Natural killer cell treated with Interleukin-12 subunit alpha and Interleukin-12 subunit beta and Interleukin-15 and Interleukin-18, amount 100 ng/mL, for 72 hours (primary cell): ENCODE data around the gene UFC1. TPM values are rescaled to one million over a fixed set of nuclear protein-coding genes. Genes with fewer than 3 reads are reported as not detected.
A peak's percentile ranks its signal among the peaks of the same experiment; 100 is the strongest.

ENCODE experiments used
- ATAC-seq, 2 donors: fragments of 150-1000 bp; cut with Tn5 transposase in 1 of 2; sonication (Bioruptor Pico), chemical (Tn5 transposase) in 1 of 2; 2 replicates each; pipeline ENCODE4 v1.10.0; 2021
- DNase-seq: peaks from one replicate; pipeline ENCODE4 v3.0.0; 2022; ENCODE audit warnings: low spot score
- H3K27ac Mint-ChIP-seq, 2 donors: 1 replicate in 1 of 2; 2 replicates in 1 of 2; pipeline ENCODE4 v1.8.0; 2022; ENCODE audit warnings: mixed read lengths in 2 of 2, mild to moderate bottlenecking in 1 of 2, moderate library complexity in 1 of 2
- H3K27me3 Mint-ChIP-seq, 2 donors: 1 replicate in 1 of 2; 2 replicates in 1 of 2; pipeline ENCODE4 v1.8.0; 2022; ENCODE audit warnings: mixed read lengths in 2 of 2
- H3K36me3 Mint-ChIP-seq: one replicate; pipeline ENCODE4 v1.8.0; 2022; ENCODE audit warnings: mixed read lengths
- H3K4me1 Mint-ChIP-seq, 2 donors: 1 replicate in 1 of 2; 2 replicates in 1 of 2; pipeline ENCODE4 v1.8.0; 2022; ENCODE audit warnings: low read depth in 2 of 2, mixed read lengths in 2 of 2, mild to moderate bottlenecking in 1 of 2
- H3K4me3 Mint-ChIP-seq: one replicate; pipeline ENCODE4 v1.8.0; 2022; ENCODE audit warnings: mixed read lengths
- H3K9me3 Mint-ChIP-seq: 2 replicates; pipeline ENCODE4 v1.8.0; 2022; ENCODE audit warnings: mixed read lengths
- total RNA-seq, 2 donors: library from RNA; stranded (reverse); gene quantifications; one replicate each; pipeline ENCODE4 v1.2.3, GENCODE V29; 2022

UFC1 gene
- total RNA-seq, 2 donors from 2014 or later: 100 to 114 TPM

- DNase-seq (no peak), ATAC-seq (no peak)
- H3K9me3 Mint-ChIP-seq: no peaks in the 10 kb centered on the region
- peak overlapping the region; percentile 84 for H3K4me3 Mint-ChIP-seq
- peaks cover 29% of the 10 kb centered on the region for H3K36me3 Mint-ChIP-seq
- peak overlapping the region; percentile 69 to 70 for H3K27ac Mint-ChIP-seq
- H3K27me3 Mint-ChIP-seq: no peaks in the 10 kb centered on the region
- peaks cover 45 to 48% of the 10 kb centered on the region in 2 donors for H3K4me1 Mint-ChIP-seq
Measured at GRCh38 chr1:161158316-161159010, 4.7 kb downstream of the UFC1 start.

DNA sequence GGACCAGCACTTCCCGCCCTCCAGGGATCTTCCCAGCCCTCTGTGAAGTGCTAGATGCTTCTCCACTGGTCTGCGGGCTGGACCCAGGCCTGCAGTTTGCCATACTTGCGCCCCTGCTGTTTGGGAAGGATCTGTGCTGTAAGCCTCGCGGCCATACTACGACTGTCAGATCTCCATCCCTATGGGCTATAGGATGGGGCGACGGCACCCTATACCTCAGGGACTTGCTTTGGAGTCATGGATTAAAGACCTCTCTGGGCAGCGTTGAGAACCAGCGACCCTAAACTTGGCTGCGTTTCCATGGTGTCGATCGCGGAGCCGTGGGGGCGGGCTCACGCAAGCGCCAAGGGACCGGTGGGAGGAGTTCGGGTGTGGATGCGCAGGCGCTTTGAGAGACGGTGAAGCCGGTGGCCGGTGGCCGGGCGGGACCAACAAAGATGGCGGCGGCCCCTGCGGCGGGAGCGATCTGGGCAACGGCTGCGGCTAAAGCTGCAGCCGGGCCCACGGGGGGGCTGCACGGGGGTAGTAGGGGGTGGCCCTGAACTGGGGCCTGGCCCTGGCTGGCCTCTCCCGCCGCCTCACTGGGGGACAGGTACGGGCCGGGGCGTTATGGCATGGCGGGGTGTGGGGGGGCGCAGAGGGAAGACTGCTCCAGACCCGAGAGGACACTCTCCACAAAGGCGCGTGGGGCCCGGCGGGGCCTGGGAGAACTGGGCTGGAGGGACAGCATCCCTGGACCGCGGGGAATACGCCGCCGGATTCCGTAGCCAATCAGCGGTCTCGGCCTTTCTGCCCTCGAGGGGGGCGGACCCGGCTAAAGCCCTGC lies 5.5 kb downstream of the UFC1 start, which contains the start of gene USP21:
Gene USP21, plus strand, starts transcription at position 414 of the 826 bp plus-strand sequence. CDS start 1,141 bp downstream, outside the sequence.
- H3K4me3 Mint-ChIP-seq: peak within 1 kb of the TSS; percentile 84

DNA sequence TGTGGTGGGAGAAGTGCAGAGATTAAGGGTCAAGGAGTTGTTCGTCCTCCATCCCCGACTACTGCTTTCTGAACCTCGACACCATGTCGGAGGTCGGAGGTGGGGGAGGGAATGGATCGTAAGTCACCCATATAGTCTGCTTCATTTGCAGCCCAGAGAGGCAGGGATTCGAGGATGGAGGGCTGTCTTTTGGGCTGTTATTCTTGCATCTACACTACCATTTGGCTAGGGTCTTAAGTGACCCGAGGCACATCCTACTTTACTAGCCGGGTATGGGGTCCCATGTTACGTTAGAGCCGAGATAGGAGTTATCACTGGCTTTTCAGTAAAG lies 6.1 kb downstream of the UFC1 start:
- Mint-ChIP-seq H3K27me3 (no peaks in the 10 kb centered on the region), H3K36me3 (peaks cover 28% of the 10 kb centered on the region), H3K4me3 (peak overlapping the region; percentile 84), H3K9me3 (no peaks in the 10 kb centered on the region), H3K27ac (peak overlapping the region; percentile 69 to 70), H3K4me1 (peaks cover 42 to 46% of the 10 kb centered on the region in 2 donors)
- no peak for ATAC-seq
- DNase-seq: no peak

More for the DNA sequence above, 5.5 kb downstream of the UFC1 start, which contains the start of gene USP21:
- ATAC-seq (peak; percentile 96 to 97), DNase-seq (peak; percentile 93)
- Mint-ChIP-seq H3K9me3 (no peaks in the 10 kb centered on the region), H3K27ac (peak within 1 kb of the TSS; percentile 69 to 70), H3K36me3 (peaks cover 31% of the 10 kb centered on the region), H3K27me3 (no peaks in the 10 kb centered on the region), H3K4me1 (peaks cover 43 to 49% of the 10 kb centered on the region in 2 donors)

- no peak for DNase-seq
- Mint-ChIP-seq H3K4me3 (peak overlapping the region; percentile 84), H3K9me3 (no peaks in the 10 kb centered on the region), H3K36me3 (peaks cover 20% of the 10 kb centered on the region), H3K4me1 (peaks cover 42 to 43% of the 10 kb centered on the region in 2 donors), H3K27ac (peak overlapping the region; percentile 13 to 69), H3K27me3 (no peaks in the 10 kb centered on the region)
- no peak for ATAC-seq
Measured at GRCh38 chr1:161160671-161161145, 6.9 kb downstream of the UFC1 start.

- DNase-seq: no peak
- Mint-ChIP-seq H3K4me3 (peak overlapping the region; percentile 84), H3K36me3 (peaks cover 19% of the 10 kb centered on the region), H3K27ac (peak overlapping the region in 1 of 2 donors; percentile 29), H3K27me3 (no peaks in the 10 kb centered on the region), H3K9me3 (no peaks in the 10 kb centered on the region), H3K4me1 (peaks cover 47 to 48% of the 10 kb centered on the region in 2 donors)
- ATAC-seq: no peak
Measured at GRCh38 chr1:161161652-161162051, 7.9 kb downstream of the UFC1 start.

GRCh38 chr1:161162052-161162451 lies 8.3 kb downstream of the UFC1 start:
- ATAC-seq: no peak
- H3K27ac Mint-ChIP-seq: peak overlapping the region in 1 of 2 donors; percentile 29
- H3K27me3 Mint-ChIP-seq: no peaks in the 10 kb centered on the region
- peaks cover 16% of the 10 kb centered on the region for H3K36me3 Mint-ChIP-seq
- H3K4me1 Mint-ChIP-seq: peaks cover 48 to 49% of the 10 kb centered on the region in 2 donors
- DNase-seq: no peak
- H3K9me3 Mint-ChIP-seq: no peaks in the 10 kb centered on the region
- H3K4me3 Mint-ChIP-seq: no peak overlapping the region

GRCh38 chr1:161162806-161163205 lies 9.0 kb downstream of the UFC1 start:
- H3K36me3 Mint-ChIP-seq: peaks cover 10% of the 10 kb centered on the region
- H3K4me3 Mint-ChIP-seq: no peak overlapping the region
- H3K27ac Mint-ChIP-seq: peak overlapping the region; percentile 9 to 92
- no peak for DNase-seq
- no peak for ATAC-seq
- no peaks in the 10 kb centered on the region for H3K9me3 Mint-ChIP-seq
- H3K4me1 Mint-ChIP-seq: peaks cover 47 to 51% of the 10 kb centered on the region in 2 donors
- no peaks in the 10 kb centered on the region for H3K27me3 Mint-ChIP-seq

- DNase-seq: no peak
- peak overlapping the region; percentile 25 for H3K4me3 Mint-ChIP-seq
- no peaks in the 10 kb centered on the region for H3K27me3 Mint-ChIP-seq
- H3K27ac Mint-ChIP-seq: peak overlapping the region; percentile 92
- peaks cover 47 to 52% of the 10 kb centered on the region in 2 donors for H3K4me1 Mint-ChIP-seq
- no peak for ATAC-seq
- no peaks in the 10 kb centered on the region for H3K9me3 Mint-ChIP-seq
- peaks cover 5% of the 10 kb centered on the region for H3K36me3 Mint-ChIP-seq
Measured at GRCh38 chr1:161163793-161164192, 10.0 kb downstream of the UFC1 start.

- Mint-ChIP-seq H3K27ac (peak overlapping the region; percentile 92), H3K4me1 (peaks cover 47 to 52% of the 10 kb centered on the region in 2 donors), H3K4me3 (peak overlapping the region; percentile 92), H3K9me3 (no peaks in the 10 kb centered on the region), H3K36me3 (peaks cover 5% of the 10 kb centered on the region), H3K27me3 (no peaks in the 10 kb centered on the region)
- DNase-seq (no peak), ATAC-seq (no peak)
Measured at GRCh38 chr1:161164901-161165610, 11.3 kb downstream of the UFC1 start.

DNA sequence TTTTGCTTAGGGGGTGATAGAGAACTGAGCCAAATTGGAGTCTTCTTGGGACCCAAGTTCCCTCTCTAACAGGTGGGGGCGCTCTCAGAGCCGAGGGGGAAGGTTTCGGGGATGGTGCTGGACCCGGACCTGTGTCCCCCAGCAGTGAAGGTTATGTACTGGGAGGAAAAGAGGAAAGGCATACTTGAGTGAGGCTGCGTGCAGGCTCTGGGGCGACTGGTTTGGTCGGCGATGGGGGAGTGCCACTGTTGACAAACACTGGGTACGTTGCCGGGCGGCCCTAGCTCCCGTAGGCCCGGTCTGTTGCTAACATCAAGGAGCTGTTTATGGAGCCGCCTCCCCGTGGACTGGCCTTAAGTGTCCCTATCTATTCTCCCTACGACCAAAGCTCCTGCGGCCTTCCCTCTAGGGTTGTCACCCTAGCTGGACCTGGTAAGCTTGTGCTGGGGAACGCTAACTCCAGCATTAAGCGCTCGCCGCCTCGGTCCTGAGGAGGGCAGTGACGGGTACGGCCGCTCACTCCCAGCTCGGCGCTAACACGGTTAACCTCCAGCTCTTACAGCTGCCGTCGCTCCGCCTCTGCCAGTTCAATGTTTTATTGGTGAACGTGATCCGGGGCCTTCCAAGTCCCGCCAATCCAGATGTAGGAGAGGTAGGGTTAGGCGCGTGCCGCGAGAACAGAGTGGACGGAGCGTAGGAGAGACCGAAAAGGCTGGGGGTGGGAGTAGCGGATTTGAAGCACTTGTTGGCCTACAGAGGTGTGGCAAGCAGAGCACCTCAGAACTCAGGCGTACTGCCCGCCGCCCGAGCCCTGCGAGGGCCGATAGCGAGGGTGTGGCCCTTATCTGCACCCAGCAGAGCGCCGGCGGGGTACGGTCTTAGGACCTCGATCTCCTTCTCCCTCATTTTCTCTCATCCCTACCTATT lies 12.2 kb downstream of the UFC1 start, which contains the start of gene PPOX:
Gene PPOX, plus strand, starts transcription at position 685 of the 927 bp plus-strand sequence. CDS start 422 bp downstream, outside the sequence.
- Mint-ChIP-seq H3K36me3 (peaks cover 8% of the 10 kb centered on the region), H3K4me1 (peaks cover 44 to 53% of the 10 kb centered on the region in 2 donors)

DNA sequence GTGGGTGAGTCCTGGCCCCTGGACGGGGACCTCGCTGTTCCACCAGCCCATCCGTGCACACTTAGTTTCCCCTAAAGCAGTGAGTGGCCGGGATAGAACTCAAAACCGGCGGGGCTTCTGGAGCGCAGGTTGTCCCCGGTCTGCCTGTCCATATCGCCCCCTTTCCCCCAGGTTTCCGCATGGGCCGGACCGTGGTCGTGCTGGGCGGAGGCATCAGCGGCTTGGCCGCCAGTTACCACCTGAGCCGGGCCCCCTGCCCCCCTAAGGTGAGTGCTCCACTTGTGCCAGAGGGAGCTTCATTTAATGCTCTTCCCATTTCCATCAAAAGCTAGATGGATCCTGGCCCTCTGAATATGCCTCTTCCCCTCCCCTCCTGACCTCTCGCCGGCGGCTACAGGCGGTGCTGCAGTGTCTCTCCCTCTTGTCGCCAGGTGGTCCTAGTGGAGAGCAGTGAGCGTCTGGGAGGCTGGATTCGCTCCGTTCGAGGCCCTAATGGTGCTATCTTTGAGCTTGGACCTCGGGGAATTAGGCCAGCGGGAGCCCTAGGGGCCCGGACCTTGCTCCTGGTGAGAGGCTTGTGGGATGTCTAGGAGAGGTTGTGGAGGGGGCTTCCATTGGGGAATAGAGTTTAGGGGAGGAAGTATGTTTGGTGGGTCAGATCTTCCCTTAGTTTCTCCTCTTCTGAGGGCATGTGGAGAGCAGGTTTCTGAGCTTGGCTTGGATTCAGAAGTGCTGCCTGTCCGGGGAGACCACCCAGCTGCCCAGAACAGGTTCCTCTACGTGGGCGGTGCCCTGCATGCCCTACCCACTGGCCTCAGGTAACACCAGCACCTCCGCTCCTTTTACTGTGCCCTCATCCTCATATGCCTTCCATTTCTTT lies 13.1 kb downstream of the UFC1 start:
- ATAC-seq (peak; percentile 0), DNase-seq (no peak)
- H3K4me3 Mint-ChIP-seq: peak overlapping the region; percentile 92
- H3K4me1 Mint-ChIP-seq: peaks cover 45 to 47% of the 10 kb centered on the region in 2 donors
- no peaks in the 10 kb centered on the region for H3K27me3 Mint-ChIP-seq
- peaks cover 11% of the 10 kb centered on the region for H3K36me3 Mint-ChIP-seq
- peak overlapping the region; percentile 92 for H3K27ac Mint-ChIP-seq
- no peaks in the 10 kb centered on the region for H3K9me3 Mint-ChIP-seq

More for the DNA sequence above, 12.2 kb downstream of the UFC1 start, which contains the start of gene PPOX:
- DNase-seq: peak; percentile 98
- Mint-ChIP-seq H3K27me3 (no peaks in the 10 kb centered on the region), H3K4me3 (peak within 1 kb of the TSS; percentile 92), H3K9me3 (no peaks in the 10 kb centered on the region), H3K27ac (peak within 1 kb of the TSS; percentile 92)
- ATAC-seq: peak; percentile 97 to 98

DNA sequence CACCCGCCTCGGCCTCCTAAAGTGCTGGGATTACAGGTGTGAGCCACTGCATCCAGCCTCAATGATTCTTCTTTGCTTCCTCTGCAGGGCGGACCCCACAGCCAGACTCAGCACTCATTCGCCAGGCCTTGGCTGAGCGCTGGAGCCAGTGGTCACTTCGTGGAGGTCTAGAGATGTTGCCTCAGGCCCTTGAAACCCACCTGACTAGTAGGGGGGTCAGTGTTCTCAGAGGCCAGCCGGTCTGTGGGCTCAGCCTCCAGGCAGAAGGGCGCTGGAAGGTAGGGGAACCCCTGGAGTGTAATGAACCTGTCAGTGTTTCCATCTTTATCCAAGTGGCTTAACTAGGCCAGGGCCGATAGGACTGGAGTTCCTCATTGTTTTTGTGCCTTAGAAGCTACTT lies 15.1 kb downstream of the UFC1 start:
- Mint-ChIP-seq H3K4me3 (peak overlapping the region; percentile 92), H3K27ac (no peak overlapping the region), H3K36me3 (peaks cover 26% of the 10 kb centered on the region), H3K27me3 (no peaks in the 10 kb centered on the region), H3K9me3 (no peaks in the 10 kb centered on the region), H3K4me1 (peaks cover 44 to 53% of the 10 kb centered on the region in 2 donors)
- ATAC-seq (no peak), DNase-seq (no peak)
